Measurements from ENCODE around the gene TAP2. TPM values are rescaled to one million over a fixed set of nuclear protein-coding genes. Genes with fewer than 3 reads are reported as not detected.
"Not testable (repeated sequence)": the region's sequence is repeated elsewhere in the genome, so short reads cannot be mapped to it uniquely, and the experiment has no call there.

The TAP2 gene
- polyA plus RNA-seq, 1 experiment: 15.4 TPM

GRCh38 chr6:32883789-32884188 lies 45.2 kb upstream of the TAP2 start:
- no peak overlapping the region for H3K27ac ChIP-seq (ENCODE audit: low read depth, low read length)
- H3K9me3 ChIP-seq (ENCODE audit: control insufficient read depth, insufficient read depth, low read length): peaks cover 4% of the 10 kb centered on the region; the same call in 1 of the 2 replicates
- POLR2A ChIA-PET: no interaction called here
- no peak for DNase-seq (ENCODE audit: low read depth, low spot score)
- no peak overlapping the region for H3K4me3 ChIP-seq (ENCODE audit: low read depth, low read length)
- CTCF ChIA-PET: interaction anchor here (0.9 to 7.1 kb wide), 6 partner anchors 9 to 101 kb away, joined by 3 to 147 read pairs (median 6); partner anchors contain the start of gene HLA-DMA
- peaks cover 15% of the 10 kb centered on the region for H3K27me3 ChIP-seq (ENCODE audit: control insufficient read depth, insufficient read depth, low read length)
- no peak for TF ChIP-seq CTCF (IDR thresholded peaks at IDR 0.05; ENCODE audit: low read depth, low read length)

DNA sequence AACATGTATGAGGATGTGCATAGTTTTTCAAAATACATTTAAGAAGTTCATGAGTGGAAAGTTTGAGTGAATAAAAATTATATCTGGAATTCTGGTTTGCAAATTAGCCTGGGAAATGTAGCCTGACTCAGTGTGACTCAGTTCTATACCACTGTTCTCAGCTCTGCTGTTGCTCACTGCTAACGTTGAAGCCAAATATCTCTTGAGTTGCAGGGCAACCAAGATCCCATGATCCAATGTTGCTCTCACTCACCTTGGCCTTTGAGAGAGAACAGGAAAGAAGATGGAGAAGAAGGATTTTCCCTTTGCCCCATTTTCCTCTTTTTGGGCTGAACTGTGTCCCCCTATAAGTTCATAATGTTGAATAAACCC lies 44.3 kb upstream of the TAP2 start:
- Histone ChIP-seq H3K4me3 (ENCODE audit: low read depth, low read length) (no peak overlapping the region), H3K27ac (ENCODE audit: low read depth, low read length) (no peak overlapping the region), H3K9me3 (ENCODE audit: control insufficient read depth, insufficient read depth, low read length) (peaks cover 4% of the 10 kb centered on the region; the same call in 1 of the 2 replicates), H3K27me3 (ENCODE audit: control insufficient read depth, insufficient read depth, low read length) (peaks cover 16% of the 10 kb centered on the region)
- TF ChIP-seq CTCF (IDR thresholded peaks at IDR 0.05; ENCODE audit: low read depth, low read length): no peak
- POLR2A ChIA-PET: no interaction called here
- CTCF ChIA-PET: interaction anchor here (1.1 to 7.1 kb wide), 7 partner anchors 11 to 101 kb away, joined by 3 to 72 read pairs (median 7); partner anchors contain the start of gene HLA-DMA
- no peak for DNase-seq (ENCODE audit: low read depth, low spot score)

DNA sequence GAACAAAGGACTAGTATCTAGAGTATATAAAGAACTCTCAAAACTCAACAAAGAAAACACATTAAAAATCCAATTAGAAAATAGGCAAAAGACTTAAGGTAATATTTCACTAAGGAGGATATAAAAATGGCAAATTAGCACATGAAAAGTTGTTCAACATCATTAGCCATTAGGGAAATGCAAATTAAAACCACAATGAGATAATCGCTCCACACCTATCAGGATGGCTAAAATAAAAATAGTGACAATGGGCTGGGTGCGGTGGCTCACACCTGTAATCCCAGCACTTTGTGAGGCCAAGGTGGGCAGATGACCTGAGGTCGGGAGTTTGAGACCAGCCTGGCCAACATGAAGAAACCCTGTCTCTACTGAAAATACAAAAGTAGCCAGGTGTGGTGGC lies 42.4 kb upstream of the TAP2 start:
- CTCF ChIA-PET: interaction anchor here (0.6 to 5.1 kb wide), 6 partner anchors 9 to 133 kb away, joined by 3 to 59 read pairs (median 6); partner anchors contain the start of gene TAP2
- H3K27ac ChIP-seq (ENCODE audit: low read depth, low read length); DNase-seq (ENCODE audit: low read depth, low spot score); POLR2A ChIA-PET; H3K4me3 ChIP-seq (ENCODE audit: low read depth, low read length); H3K9me3 ChIP-seq (ENCODE audit: control insufficient read depth, insufficient read depth, low read length): not testable (repeated sequence)
- H3K27me3 ChIP-seq (ENCODE audit: control insufficient read depth, insufficient read depth, low read length): peaks cover 23% of the 10 kb centered on the region

DNA sequence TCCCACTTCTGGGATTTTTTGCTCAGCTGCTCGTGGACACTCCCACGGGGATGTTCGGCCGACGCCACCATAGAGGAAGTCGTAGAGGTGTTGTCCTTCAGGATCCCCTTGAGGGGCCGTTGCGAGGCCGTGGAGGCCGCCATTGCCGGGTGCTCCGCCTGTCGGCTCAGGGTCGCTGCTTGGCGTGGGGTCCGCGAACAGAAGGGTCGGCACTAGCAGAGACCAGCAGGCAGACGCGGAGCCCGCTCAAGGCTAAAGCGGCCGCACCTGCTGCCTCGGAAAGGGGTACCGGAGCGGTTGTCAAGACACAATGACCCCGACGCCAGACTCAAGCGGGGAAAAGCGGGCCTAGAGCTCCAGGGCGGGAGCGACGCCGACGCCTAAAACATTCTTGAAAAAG lies 41.2 kb upstream of the TAP2 start:
- DNase-seq (ENCODE audit: low read depth, low spot score): no peak
- CTCF ChIA-PET: interaction anchor here (4.8 to 5.1 kb wide), 2 partner anchors 12 to 105 kb away, joined by 31 to 59 read pairs; no protein-coding TSS in a partner anchor
- Histone ChIP-seq H3K27me3 (ENCODE audit: control insufficient read depth, insufficient read depth, low read length) (peaks cover 27% of the 10 kb centered on the region), H3K27ac (ENCODE audit: low read depth, low read length) (no peak overlapping the region), H3K9me3 (ENCODE audit: control insufficient read depth, insufficient read depth, low read length) (peaks cover 4% of the 10 kb centered on the region; the same call in 1 of the 2 replicates), H3K4me3 (ENCODE audit: low read depth, low read length) (no peak overlapping the region)
- TF ChIP-seq CTCF (IDR thresholded peaks at IDR 0.05; ENCODE audit: low read depth, low read length): no peak
- POLR2A ChIA-PET: interaction anchor here (0.7 kb wide), 1 partner anchor 92 kb away, joined by 3 read pairs; no protein-coding TSS in a partner anchor

DNA sequence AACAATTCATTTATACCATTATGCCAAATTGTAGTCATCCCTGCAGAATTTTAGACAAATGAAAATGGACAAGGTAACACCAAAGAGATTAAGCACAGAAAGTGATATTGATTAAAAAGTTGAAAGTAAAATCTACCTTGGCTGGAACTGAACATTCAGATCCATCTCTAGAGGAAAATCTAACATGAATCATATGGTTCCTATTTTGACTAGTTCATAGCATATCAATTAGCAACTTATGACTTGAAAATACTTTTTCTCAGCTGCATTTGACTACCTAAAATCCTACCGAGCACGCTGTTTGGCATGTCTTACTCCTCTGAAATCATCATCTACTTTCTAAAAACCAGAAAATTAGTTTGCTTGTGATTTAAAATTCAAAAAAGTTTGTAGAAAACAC lies 38.1 kb upstream of the TAP2 start:
- POLR2A ChIA-PET: interaction anchor here (0.8 kb wide), 1 partner anchor 95 kb away, joined by 3 read pairs; no protein-coding TSS in a partner anchor
- CTCF ChIA-PET: interaction anchor here (0.6 to 5.1 kb wide), 7 partner anchors 8 to 371 kb away, joined by 3 to 59 read pairs (median 9); partner anchors contain the start of gene TAP2

DNA sequence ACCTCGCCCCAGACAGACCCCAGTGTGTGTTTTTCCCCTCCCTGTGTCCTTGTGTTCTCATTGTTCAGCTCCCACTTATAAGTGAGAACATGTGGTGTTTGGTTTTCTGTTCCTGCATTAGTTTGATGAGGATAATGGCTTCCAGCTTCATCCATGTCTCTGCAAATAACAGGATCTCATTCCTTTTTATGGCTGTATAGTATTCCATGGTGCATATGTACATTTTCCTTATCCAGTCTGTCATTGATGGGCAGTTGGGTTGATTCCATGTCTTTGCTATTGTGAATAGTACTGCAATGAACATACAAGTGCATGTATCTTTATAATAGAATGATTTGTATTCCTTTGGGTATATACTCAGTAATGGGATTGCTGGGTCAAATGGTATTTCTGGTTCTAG lies 35.4 kb upstream of the TAP2 start:
- ChIA-PET CTCF (interaction anchor here (1.4 to 2.5 kb wide), 4 partner anchors 13 to 79 kb away, joined by 4 to 11 read pairs (median 8); partner anchors contain the start of genes HLA-DMA and TAP2), POLR2A (interaction anchor here (0.5 kb wide), 1 partner anchor 1474 kb away, joined by 5 read pairs; no protein-coding TSS in a partner anchor)
- H3K27ac ChIP-seq (ENCODE audit: low read depth, low read length); H3K4me3 ChIP-seq (ENCODE audit: low read depth, low read length); DNase-seq (ENCODE audit: low read depth, low spot score); H3K9me3 ChIP-seq (ENCODE audit: control insufficient read depth, insufficient read depth, low read length): not testable (repeated sequence)
- peaks cover 16% of the 10 kb centered on the region for H3K27me3 ChIP-seq (ENCODE audit: control insufficient read depth, insufficient read depth, low read length)

More for the DNA sequence above, 38.1 kb upstream of the TAP2 start:
- DNase-seq (ENCODE audit: low read depth, low spot score): no peak
- TF ChIP-seq CTCF (IDR thresholded peaks at IDR 0.05; ENCODE audit: low read depth, low read length): no peak
- H3K27ac ChIP-seq (ENCODE audit: low read depth, low read length): no peak overlapping the region
- H3K9me3 ChIP-seq (ENCODE audit: control insufficient read depth, insufficient read depth, low read length): peaks cover 4% of the 10 kb centered on the region; the same call in 1 of the 2 replicates
- no peak overlapping the region for H3K4me3 ChIP-seq (ENCODE audit: low read depth, low read length)
- peaks cover 27% of the 10 kb centered on the region for H3K27me3 ChIP-seq (ENCODE audit: control insufficient read depth, insufficient read depth, low read length)

Data from AG04450 (cell line).